COLO829 (cell line): ENCODE results near the gene TBP.
"Not testable (repeated sequence)": the region's sequence is repeated elsewhere in the genome, so short reads cannot be mapped to it uniquely, and the experiment has no call there.

ENCODE experiments used
- DNase-seq: peaks from one replicate; pipeline ENCODE4 v3.0.0; 2012; ENCODE audit warnings: low spot score

TBP gene

DNA sequence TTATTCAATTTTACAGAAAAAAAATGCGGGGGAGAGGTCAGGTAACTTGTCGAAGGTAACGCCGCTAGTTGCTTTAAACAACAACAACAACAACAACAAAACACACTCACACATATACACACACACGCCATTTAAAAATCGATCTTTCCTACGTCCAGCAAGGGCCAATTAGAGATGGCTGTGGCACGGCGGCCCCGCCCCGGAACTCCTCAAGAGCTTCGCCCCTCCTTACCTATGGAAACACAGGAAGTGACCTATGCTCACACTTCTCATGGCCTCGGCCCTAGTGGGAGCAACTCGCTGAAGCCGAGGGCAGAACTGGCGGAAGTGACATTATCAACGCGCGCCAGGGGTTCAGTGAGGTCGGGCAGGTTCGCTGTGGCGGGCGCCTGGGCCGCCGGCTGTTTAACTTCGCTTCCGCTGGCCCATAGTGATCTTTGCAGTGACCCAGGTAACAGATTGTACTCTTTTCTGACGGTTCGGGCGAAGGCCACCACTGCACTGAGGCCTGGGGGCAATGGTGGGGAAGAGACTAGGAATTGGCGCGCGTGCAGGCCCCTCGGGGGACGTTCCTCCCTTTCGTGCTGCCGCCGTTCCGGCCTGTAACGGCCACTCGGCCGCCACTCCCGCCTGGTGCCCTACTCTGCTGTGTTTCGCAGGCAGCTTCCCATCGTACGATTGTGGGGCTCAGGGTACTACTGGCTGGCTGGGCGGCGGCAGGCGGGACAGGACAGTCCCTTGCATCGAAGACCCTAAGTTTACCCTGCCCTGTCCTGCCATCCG lies at the start of gene TBP:
Gene TBP (plus strand): TSS at position 357 of the 783 bp plus-strand sequence. CDS start 2,661 bp downstream, outside the sequence.
- DNase-seq, result peak; percentile 94

DNA sequence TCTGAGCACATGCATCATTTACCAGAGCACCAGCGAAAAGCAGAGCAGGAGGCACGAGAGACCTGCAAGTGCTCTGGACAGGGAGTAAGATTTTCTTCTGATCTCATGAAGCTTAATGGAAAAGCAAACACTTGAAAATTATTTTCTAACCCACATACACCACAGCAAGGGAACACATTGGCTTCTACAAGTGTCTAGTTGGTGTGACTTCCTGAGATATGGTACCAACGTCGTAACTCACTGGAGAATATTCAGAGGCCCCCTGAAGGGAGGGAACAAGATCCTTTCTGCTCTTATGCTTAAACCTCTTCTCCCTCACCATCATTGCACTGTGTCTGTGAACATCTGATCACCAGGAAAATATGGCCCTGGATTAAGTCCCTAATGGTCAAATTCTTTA lies 49.7 kb upstream of the TBP start:
- no peak for DNase-seq

DNA sequence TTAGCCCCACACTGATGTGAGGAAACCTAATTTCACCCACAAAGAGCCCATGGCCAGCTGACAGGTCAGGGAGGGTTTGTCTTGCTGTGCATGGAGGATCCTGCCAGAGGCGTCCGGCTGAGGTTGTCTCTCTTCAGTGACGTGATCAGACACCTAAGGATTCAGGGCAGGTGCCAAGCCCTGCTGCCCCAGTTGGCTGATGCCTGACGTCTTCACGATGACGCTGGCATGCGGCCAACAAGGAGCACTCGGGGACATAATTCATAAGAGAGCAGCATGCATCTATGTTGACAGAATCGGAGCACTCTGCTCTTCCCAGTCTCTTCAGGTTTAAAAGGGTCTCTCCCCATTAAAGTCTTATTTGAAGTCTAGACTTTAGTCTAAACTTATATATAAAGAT lies 48.9 kb upstream of the TBP start:
- DNase-seq, result no peak

DNA sequence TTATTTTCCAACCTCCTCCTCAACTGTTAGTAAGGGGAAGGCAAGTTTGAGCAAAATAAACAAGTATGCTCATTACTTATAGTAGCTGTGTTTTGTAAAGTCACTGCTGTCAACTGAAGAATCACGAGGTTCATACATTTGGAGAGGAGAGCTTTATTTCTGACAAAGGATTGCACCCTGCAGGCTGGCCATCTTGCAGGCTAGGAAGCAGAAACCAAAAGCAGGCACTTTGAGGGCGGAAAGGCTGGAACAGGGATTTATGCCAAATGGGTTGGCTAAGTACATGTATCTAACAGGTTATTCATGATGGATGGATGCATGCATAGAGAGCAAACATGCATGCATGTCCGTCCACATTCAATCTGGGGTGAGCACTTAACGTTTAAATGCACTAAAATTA lies 47.7 kb upstream of the TBP start:
- DNase-seq, result no peak

DNA sequence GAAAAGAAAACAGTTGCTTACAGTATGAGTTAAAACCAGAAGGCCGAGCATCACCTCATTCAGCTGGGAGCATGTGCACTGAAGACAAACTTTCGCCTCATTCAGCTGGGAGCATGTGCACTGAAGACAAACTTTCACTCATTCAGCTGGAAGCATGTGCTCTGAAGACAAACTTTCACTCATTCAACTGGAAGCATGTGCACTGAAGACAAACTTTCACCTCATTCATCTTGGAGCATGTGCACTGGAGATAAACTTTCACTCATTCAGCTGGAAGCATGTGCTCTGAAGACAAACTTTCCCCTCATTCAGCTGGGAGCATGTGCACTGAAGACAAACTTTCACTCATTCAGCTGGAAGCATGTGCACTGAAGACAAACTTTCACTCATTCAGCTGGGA lies 46.4 kb upstream of the TBP start:
- DNase-seq, result not testable (repeated sequence)

DNA sequence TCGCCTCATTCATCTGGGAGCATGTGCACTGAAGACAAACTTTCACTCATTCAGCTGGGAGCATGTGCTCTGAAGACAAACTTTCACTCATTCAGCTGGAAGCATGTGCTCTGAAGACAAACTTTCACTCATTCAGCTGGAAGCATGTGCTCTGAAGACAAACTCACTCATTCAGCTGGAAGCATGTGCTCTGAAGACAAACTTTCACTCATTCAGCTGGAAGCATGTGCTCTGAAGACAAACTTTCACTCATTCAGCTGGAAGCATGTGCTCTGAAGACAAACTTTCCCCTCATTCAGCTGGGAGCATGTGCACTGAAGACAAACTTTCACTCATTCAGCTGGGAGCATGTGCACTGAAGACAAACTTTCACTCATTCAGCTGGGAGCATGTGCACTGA lies 45.9 kb upstream of the TBP start:
- not testable (repeated sequence) for DNase-seq

DNA sequence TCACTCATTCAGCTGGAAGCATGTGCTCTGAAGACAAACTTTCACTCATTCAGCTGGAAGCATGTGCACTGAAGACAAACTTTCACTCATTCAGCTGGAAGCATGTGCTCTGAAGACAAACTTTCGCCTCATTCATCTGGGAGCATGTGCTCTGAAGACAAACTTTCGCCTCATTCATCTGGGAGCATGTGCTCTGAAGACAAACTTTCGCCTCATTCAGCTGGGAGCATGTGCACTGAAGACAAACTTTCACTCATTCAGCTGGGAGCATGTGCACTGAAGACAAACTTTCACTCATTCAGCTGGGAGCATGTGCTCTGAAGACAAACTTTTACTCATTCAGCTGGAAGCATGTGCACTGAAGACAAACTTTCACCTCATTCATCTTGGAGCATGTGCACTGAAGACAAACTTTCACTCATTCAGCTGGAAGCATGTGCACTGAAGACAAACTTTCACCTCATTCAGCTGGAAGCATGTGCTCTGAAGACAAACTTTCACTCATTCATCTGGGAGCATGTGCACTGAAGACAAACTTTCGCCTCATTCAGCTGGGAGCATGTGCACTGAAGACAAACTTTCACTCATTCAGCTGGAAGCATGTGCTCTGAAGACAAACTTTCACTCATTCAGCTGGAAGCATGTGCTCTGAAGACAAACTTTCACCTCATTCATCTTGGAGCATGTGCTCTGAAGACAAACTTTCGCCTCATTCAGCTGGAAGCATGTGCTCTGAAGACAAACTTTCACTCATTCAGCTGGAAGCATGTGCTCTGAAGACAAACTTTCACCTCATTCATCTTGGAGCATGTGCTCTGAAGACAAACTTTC lies 45.1 kb upstream of the TBP start:
- not testable (repeated sequence) for DNase-seq

DNA sequence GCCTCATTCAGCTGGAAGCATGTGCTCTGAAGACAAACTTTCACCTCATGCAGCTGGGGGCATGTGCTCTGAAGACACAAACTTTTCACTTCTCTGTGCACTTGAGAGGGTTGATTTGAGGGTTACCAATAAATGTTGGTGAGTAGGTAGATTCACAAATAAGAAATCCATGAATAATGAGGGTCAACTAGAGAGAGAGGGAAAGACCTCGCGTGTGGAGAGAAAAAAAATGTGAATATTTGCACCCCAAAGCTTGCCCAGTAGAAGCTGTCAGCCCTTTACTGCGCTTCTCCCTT lies 44.5 kb upstream of the TBP start:
- DNase-seq, result no peak

DNA sequence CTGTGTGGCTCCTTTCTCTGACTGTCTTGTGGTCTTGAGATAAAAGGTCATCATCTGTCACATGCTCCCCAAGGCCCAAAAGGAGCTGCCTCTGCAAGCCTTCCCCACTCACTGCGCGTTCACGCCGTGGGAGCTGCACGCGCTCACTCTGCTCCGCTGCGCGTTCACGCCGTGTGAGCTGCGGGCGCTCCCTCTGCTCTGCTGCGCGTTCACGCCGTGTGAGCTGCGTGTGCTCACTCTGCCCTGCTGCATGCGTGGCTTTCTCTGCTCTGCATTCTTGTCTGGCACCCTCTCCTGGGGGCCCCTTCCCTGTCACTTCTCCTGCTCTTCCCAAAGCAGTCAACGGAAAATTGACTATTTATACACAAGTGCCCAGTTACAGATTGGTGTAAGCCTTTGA lies 43.5 kb upstream of the TBP start:
- no peak for DNase-seq

DNA sequence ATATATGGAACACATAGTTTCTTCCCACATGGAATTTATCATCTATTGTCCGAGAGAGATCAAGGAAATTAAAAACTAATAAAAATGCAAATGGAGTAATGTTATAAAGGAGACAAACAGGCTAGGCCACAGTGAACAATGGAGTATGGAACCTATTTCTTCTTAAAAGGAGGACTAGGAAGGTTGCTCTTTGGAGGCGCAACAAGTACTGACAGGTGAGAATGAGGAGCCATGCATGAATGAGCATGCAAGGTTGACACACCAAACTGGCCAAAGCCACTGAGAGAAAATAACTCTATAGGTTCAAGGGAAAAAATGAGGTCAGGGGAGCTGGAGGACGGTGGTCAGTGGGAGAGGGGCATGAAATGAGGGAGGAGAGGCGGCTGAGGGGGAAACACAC lies 41.9 kb upstream of the TBP start:
- DNase-seq, result no peak

DNA sequence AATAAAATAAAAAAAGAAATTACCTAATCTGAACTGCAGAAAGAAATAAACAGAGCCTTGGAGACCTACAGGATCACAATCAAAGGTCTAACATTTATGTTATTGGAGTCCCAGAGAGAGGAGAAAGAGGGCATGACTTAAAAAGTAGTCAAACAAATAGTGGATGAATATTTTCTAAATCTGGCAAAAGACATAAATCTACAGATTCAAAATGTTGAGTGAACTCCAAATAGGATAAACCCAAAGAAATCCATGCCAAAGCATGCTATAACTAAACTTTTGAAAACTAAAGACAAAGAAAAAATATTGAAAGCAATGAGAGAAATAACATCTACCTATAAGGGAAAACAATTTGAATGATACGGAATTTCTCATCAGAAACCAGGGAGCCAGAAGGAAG lies 39.3 kb upstream of the TBP start:
- DNase-seq, result no peak

DNA sequence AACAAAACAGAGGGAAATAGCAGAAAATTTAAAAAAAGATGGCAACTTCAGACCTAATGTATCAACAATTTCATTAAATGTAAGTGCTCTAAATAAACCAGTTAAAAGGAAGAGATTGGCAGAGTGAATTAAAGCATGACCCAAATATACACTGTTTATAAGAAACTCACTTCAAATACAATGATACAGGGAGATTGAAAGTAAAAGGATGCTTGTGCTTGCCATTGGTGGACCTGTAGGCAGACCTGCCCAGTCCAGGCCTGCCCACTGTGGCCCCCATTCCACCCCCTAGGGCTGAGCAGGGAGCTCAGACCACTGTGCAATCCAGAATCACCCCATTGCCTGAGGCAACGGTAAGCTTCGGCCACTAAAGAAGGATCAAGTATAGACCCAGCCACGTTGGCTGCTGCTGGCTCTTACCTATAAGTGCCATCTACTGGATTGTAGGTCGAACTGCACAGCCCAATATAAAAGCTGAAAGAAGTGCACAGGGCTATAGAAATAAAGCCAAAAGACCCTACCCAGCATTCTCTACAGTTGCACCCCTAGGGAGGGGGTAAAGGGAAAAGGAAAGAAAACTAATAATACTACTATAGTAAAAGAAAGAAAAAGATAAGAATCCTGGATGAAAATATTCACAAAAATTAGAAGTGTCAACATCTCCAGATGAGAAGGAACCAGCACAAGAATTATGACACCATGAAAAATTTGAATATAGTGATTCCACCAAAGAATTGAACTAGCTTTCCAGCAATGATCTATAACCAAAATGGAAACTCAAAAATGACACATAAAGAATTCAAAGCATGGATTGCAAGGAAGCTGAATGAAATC lies 37.2 kb upstream of the TBP start:
- no peak for DNase-seq

DNA sequence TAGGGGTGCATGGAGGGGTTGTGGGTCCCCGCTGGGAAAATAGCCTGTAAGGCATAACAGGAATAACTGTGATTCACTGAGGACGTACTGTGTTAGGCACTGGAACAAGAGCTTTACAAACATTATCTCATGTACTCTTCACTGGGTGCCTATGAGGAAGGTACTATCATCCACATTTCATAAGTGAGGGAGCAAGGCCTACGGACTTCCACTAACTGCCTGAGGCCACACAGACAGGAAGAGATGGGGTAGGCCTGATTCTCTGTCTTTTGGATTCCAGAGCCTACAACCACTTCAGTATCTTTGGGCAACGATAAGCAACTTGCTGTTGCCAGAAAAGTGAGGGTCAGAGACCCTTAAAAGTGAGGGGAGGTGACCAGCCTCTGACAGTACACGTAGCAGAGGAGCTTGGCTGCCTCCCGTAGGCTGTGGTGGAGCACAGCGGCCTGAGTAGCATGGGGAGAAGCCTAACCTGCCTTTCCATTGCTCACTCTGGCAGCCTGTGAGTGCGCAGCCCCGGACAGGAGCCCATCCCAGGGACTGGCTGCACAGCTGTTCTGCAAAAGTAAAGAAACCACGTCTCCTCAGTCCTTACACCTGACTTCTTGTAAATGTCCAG lies 31.5 kb upstream of the TBP start:
- DNase-seq, result no peak

DNA sequence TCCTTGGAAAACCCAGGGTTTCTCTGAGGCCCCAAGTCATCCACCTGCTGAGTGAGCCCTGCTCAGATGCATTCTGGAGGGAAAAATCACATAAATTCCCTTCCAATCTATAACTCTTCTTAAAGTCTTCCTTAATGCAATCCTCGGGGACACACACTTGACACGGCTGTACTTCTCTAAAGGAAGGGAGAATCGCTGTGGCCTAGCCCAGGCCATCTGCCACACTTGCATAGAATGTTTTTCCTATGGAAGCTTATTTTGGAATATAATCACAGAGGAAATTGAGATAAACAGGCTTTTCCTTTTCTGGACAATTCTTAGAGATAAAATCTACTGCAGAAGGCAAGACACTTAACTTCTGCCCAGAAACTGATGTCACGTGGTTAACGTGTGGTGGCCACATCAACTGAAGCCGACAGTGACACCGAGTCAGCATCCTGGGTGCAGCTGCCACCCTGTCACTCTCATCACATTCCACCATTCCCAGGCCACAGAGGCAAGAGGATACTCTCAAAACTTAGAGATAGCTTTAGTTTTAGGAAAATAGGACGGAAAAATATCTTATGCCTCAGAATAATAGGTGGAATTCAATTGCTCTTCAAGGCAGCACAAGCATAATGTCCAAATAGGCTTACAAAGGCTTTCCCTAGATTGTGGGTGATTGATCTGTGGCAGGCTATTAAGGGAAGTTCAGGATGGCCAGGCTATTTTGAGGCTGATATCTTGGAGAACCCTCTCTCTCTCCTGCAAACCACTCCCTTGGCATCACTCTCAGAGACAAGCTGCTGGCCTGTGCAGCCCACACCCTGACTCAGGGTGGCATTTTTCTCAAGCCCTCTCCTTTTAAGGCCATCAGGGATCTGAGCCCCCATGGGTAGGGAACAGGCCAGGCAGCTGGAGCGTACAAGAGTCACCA lies 30.7 kb upstream of the TBP start:
- DNase-seq, result no peak

DNA sequence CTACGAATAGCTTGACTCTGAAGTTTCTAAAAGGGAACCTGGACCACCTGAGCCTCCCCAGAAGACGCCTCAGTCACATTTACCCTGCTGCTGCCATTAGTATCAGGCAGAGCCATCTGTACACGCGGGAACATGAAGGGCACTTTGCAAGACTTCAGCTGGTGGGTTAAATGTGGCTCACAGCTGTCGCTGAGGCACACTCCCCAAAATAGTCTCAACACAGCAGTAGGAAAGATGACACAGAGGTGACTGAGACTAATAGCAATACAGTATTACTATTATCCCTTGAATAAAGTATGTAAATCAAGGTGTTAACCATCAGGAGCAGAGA lies 30.0 kb upstream of the TBP start:
- DNase-seq, result no peak

DNA sequence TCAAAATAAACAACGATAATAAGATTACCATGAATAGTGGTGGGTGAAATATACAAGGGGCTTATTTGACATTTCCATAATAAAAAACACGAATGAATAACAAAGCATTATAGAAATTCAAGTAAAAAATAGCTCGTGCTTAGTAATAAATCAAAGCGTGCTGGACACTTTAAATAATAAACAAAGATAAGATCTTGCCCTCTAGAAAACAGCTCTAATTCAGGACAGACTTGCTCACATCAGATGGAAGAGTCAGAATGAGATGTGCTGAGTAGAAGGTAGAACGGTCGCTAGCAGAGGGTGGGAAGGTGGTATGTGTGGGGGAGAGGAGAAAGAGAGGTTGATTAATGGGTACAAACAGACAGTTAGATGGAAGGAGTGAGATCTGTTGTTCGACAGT lies 28.4 kb upstream of the TBP start:
- no peak for DNase-seq

DNA sequence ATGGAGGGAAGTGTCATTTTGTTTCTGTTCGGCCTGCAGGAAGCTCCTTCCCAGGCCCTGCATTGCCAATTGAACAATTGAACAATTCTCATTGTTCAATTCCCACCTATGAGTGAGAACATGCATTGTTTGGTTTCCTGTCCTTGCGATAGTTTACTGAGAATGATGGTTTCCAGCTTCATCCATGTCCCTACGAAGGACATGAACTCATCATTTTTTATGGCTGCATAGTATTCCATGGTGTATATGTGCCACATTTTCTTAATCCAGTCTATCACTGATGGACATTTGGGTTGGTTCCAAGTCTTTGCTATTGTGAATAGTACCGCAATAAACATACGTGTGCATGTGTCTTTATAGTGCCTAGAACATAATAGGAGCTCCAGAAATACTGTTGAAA lies 26.2 kb upstream of the TBP start:
- not testable (repeated sequence) for DNase-seq

DNA sequence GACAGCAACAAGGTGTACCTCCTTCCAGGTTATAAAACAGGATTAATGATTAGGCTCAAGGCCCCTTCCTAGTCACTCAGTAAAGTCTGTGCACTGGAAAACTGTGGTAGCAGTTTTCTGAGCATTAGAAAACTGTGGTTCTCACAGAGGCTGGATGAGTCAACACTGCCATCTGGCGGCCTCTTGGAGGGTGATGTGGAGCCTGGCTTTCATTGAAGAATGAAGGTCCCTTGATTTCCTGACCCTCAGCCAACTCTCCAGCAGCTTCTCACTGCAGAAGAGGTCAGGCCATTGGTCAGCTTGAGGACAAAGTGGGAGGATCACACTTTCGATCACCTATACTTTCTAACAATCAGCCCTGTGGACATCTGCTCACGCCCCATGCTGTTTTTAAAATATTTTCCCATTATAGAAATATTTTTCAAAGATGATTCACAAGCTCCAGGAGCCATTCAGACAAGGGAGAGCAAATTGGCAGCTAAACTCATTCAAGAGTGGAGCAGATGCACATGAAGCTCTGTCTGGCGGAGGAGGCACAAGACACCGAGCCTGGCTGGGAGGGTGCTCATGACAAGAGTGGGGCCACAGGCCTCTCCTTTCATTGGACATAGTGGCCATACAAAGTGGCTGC lies 24.2 kb upstream of the TBP start:
- DNase-seq, result peak; percentile 86

DNA sequence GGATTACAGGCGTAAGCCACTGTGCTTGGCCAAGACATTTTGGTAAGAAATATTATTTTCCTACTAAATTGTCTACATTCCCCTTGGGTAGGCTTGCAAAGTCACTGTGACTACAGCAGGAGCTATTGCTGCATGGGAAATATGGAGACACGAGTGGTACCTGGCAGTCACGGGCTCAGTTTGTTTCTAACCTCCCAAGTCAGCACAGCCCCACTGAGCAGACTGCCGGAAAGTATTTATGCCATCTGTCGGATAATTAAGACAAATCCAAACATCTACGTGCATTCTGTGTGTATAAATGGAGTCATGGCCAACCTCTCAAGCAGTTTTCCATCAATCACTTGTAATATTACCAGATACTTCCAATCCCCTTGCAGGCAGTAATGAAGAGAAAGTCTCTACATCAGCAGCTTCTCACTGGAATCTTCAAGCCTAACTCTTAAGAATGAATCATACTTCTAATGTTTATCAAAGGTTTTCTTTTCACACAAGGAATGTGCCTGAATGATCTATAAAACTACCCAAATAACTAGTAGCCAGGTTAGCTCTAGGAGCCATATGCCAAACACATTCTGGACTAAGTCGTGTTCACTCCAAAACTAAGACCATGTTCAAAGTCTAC lies 21.2 kb upstream of the TBP start:
- DNase-seq, result no peak

DNA sequence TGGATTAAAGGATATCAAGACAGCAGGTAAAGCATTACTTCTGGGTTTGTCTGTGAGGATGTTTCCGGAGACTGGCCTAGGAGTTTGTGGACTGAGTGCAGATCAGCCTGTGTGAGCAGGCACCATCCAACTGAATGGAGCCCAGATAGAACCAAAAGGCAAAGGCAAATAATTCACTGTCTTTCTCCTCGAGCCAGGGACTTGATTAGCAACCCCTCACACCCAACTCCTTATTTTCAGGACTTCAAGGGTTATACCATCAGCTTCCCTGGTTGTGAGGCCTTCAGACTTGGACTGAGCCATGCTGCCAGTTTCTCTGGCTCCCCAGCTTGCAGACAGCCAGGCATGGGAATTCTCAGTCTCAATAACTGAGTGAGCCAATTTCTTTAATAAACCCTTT lies 20.4 kb upstream of the TBP start:
- no peak for DNase-seq
